HepG2 (cell line): ENCODE measurements around the gene PLCB4. TPM values are rescaled to one million over a fixed set of nuclear protein-coding genes. Genes with fewer than 3 reads are reported as not detected.
A peak's percentile ranks its signal among the peaks of the same experiment; 100 is the strongest.

ENCODE experiments used
- ATAC-seq: fragments of 200-7000 bp; cut with Tn5 transposase; 3 replicates; pipeline ENCODE4 v1.9.1; 2020; ENCODE audit warnings: mild to moderate bottlenecking, moderate library complexity
- BruUV-seq: library from RNA; stranded (reverse); fragments of 400-500 nt; replicated peaks from 2 replicates; lab custom pipeline; 2021; lab: Mats Ljungman, UMichigan
- CTCF ChIA-PET: fragments of 300-600 bp; formaldehyde crosslinking; extraction: SDS; loops from one replicate; lab custom pipeline; 2021; ENCODE audit warnings: low total read pairs, inconsistent platforms, low intra/inter-chr PET ratio; lab: Yijun Ruan, JAX
- POLR2A ChIA-PET: fragments of 350-600 bp; sonication (Branson Sonifier 250); formaldehyde crosslinking; loops from one replicate; lab custom pipeline; 2020; ENCODE audit warnings: antibody characterized with exemption, inconsistent platforms; lab: Yijun Ruan, JAX
- DNase-seq: peaks from one replicate; pipeline ENCODE4 v3.0.0-alpha.2; 2015; ENCODE audit warnings: low spot score
- FAIRE-seq: peaks from 3 replicates; lab custom pipeline; 2011; peaks lifted over from hg19 to GRCh38; lab: Jason Lieb, UNC
- H2AFZ ChIP-seq: one replicate; pipeline ENCODE4 v1.6.1; 2011; ENCODE audit warnings: low read length, inconsistent platforms
- H3K27ac ChIP-seq: fragments of 300-600 bp; 3 replicates; pipeline ENCODE4 v1.8.0; 2011; ENCODE audit warnings: mixed run types, mild to moderate bottlenecking, mixed read lengths, low read length, inconsistent platforms; ENCODE audit not compliant: insufficient read depth; ENCODE audit errors: extremely low read length
- H3K27me3 ChIP-seq, 2 experiments: fragments of 200-600 bp in 1 of 2; 2 replicates in 1 of 2; 3 replicates in 1 of 2; pipeline versions ENCODE4 v1.6.0 to v1.8.0; 2011; ENCODE audit warnings: low read length in 2 of 2, mild to moderate bottlenecking in 2 of 2, moderate library complexity in 2 of 2, inconsistent platforms in 1 of 2; ENCODE audit not compliant: insufficient read depth in 2 of 2, control insufficient read depth in 1 of 2
- H3K36me3 ChIP-seq, 2 experiments: fragments of 200-600 bp in 1 of 2; replicated peaks in 1 of 2; 2 replicates in 1 of 2; 3 replicates in 1 of 2; pipeline versions ENCODE4 v1.5.1 to v1.8.0; 2011; ENCODE audit warnings: low read length in 2 of 2, inconsistent platforms in 1 of 2; ENCODE audit not compliant: insufficient read depth in 2 of 2, control insufficient read depth in 1 of 2
- H3K4me1 ChIP-seq: 2 replicates; pipeline ENCODE4 v1.5.1; 2012; ENCODE audit warnings: low read length, inconsistent platforms; ENCODE audit not compliant: insufficient read depth
- H3K4me2 ChIP-seq: 2 replicates; pipeline ENCODE4 v1.6.0; 2011; ENCODE audit warnings: low read depth, low read length, inconsistent platforms
- H3K4me3 ChIP-seq, 3 experiments: fragments of 200-600 bp in 1 of 3; sonication (generic), shearing (Covaris generic) in 1 of 3; replicated peaks in 1 of 3; 2 replicates each; pipeline ENCODE4 v1.5.1; 2011 to 2016; ENCODE audit warnings: low read length in 3 of 3, inconsistent platforms in 2 of 3, low read depth in 2 of 3, mild to moderate bottlenecking in 2 of 3, control low read depth in 1 of 3, mixed read lengths in 1 of 3; ENCODE audit not compliant: insufficient read depth in 1 of 3
- H3K79me2 ChIP-seq: one replicate; pipeline ENCODE4 v1.6.1; 2011; ENCODE audit warnings: low read length, inconsistent platforms; ENCODE audit not compliant: insufficient read depth
- H3K9ac ChIP-seq: 2 replicates; pipeline ENCODE4 v1.6.0; 2011; ENCODE audit warnings: mild to moderate bottlenecking, low read depth, low read length, inconsistent platforms; ENCODE audit not compliant: insufficient read depth
- H3K9me3 ChIP-seq: 2 replicates; pipeline ENCODE4 v1.5.1; 2012; ENCODE audit warnings: mild to moderate bottlenecking, low read length
- H4K20me1 ChIP-seq: 2 replicates; pipeline ENCODE4 v1.6.0; 2011; ENCODE audit warnings: inconsistent platforms, mild to moderate bottlenecking, low read length, moderate library complexity; ENCODE audit not compliant: insufficient read depth
- CENPT ChIP-seq: sonication (generic); formaldehyde crosslinking; IDR thresholded peaks from 2 replicates; pipeline ENCODE4 v1.8.0; 2022; ENCODE audit warnings: low read depth, mild to moderate bottlenecking, moderate library complexity, missing genetic modification reagents
- CTCF ChIP-seq: sonication (generic); formaldehyde crosslinking; IDR thresholded peaks from 2 replicates; pipeline ENCODE4 v1.5.0; 2020; ENCODE audit warnings: mild to moderate bottlenecking, missing genetic modification reagents, moderate library complexity
- HCFC1 ChIP-seq: fragments of 150-350 bp; IDR thresholded peaks from 2 replicates; pipeline ENCODE4 v1.6.1; 2014; ENCODE audit warnings: low read depth, low read length
- KAT2B ChIP-seq: fragments of 150-350 bp; IDR thresholded peaks from 2 replicates; pipeline ENCODE4 v1.6.1; 2014; ENCODE audit warnings: low read depth, low read length, borderline replicate concordance
- MLX ChIP-seq: IDR thresholded peaks from 2 replicates; pipeline ENCODE4 v1.6.1; 2016
- NFATC3 ChIP-seq: sonication (generic); formaldehyde crosslinking; IDR thresholded peaks from 2 replicates; pipeline ENCODE4 v1.5.1; 2020; ENCODE audit warnings: mild to moderate bottlenecking, missing genetic modification reagents
- PHF8 ChIP-seq: sonication (generic); formaldehyde crosslinking; IDR thresholded peaks from 2 replicates; pipeline ENCODE4 v1.5.0; 2020; ENCODE audit warnings: missing genetic modification reagents
- STAG1 ChIP-seq: sonication (generic); formaldehyde crosslinking; IDR thresholded peaks from 2 replicates; pipeline ENCODE4 v1.4.0; 2020; ENCODE audit warnings: missing genetic modification reagents
- SUZ12 ChIP-seq: fragments of 150-350 bp; IDR thresholded peaks from 2 replicates; pipeline ENCODE4 v1.6.1; 2014; ENCODE audit warnings: low read depth, low read length
- TERF1 ChIP-seq: sonication (generic); formaldehyde crosslinking; IDR thresholded peaks from 2 replicates; pipeline ENCODE4 v1.8.0; 2022; ENCODE audit warnings: mild to moderate bottlenecking, missing genetic modification reagents, moderate library complexity
- ZNF484 ChIP-seq: sonication (generic); formaldehyde crosslinking; IDR thresholded peaks from 2 replicates; pipeline ENCODE4 v1.5.1; 2020; ENCODE audit warnings: mild to moderate bottlenecking, low read depth, missing genetic modification reagents, borderline replicate concordance
- ZNF512B ChIP-seq: sonication (generic); formaldehyde crosslinking; IDR thresholded peaks from 2 replicates; pipeline ENCODE4 v1.5.1; 2020; ENCODE audit warnings: missing genetic modification reagents, mild to moderate bottlenecking, borderline replicate concordance
- ZSCAN21 ChIP-seq: sonication (generic); formaldehyde crosslinking; IDR thresholded peaks from 2 replicates; pipeline ENCODE4 v1.8.0; 2022; ENCODE audit warnings: mild to moderate bottlenecking, missing genetic modification reagents, moderate library complexity, borderline replicate concordance
- WGBS: methylation state at CpG from one replicate; pipeline ENCODE4 v1.1.6; 2017; ENCODE audit warnings: low lambda C conversion rate; 5-methylcytosine and 5-hydroxymethylcytosine counted together
- in situ Hi-C: cut with HindIII; loops from 2 replicates; pipeline ENCODE4 v1.10.0; 2017; ENCODE audit warnings: low pct_unique_long_range_greater_than_20kb; ENCODE audit not compliant: extremely low pct_ligation_motif_present
- intact Hi-C: fragments of 100-400 bp; cut with micrococcal nuclease; formaldehyde crosslinking; loops from one replicate; pipeline ENCODE4 v1.10.0; 2022; ENCODE audit not compliant: unreplicated experiment
- polyA plus RNA-seq, 8 experiments: library from polyadenylated mRNA; depleted of rRNA in 3 of 8; stranded (reverse) in 7 of 8; unstranded in 1 of 8; fragments of >200 nt; fragmentation: Illumina TruSeq in 4 of 8; extraction: Trizol in 4 of 8; gene quantifications; 2 replicates each; pipeline versions ENCODE4 v1.2.1 to v1.2.3, GENCODE V29; 2011 to 2016; ENCODE audit warnings: low read depth in 4 of 8, missing spikeins in 1 of 8, mixed read lengths in 1 of 8; ENCODE audit not compliant: insufficient read depth in 1 of 8
- total RNA-seq, 5 experiments: library from RNA; depleted of rRNA; stranded (reverse); fragments of >200 nt; fragmentation: Illumina TruSeq; extraction: Trizol; gene quantifications; 2 replicates each; pipeline ENCODE4 v1.2.3, GENCODE V29; 2016; ENCODE audit warnings: low read depth in 1 of 5

The PLCB4 gene
- total and polyA plus RNA-seq, 2 of the 13 experiments (the other 11 are each of a cell fraction or from before 2014, with no cell fraction given) = 0.01 TPM; not detected in 1

- Histone ChIP-seq H2AFZ (no peak overlapping the region), H3K27me3 (no peaks in the 10 kb centered on the region), H3K9ac (no peak overlapping the region), H3K36me3 (no peaks in the 10 kb centered on the region), H3K9me3 (no peaks in the 10 kb centered on the region), H3K4me3 (no peak overlapping the region), H3K79me2 (no peaks in the 10 kb centered on the region), H4K20me1 (no peaks in the 10 kb centered on the region), H3K27ac (no peak overlapping the region), H3K4me1 (no peaks in the 10 kb centered on the region), H3K4me2 (no peak overlapping the region)
- WGBS = 1% methylated on average over 1 of the region's 1 CpG
- ATAC-seq (no peak), FAIRE-seq (no peak), DNase-seq (no peak)
- ChIA-PET POLR2A (no interaction called here), CTCF (no interaction called here)
- in situ Hi-C loops (loop anchor here (10.0 kb wide), 1 partner anchor 499 kb away; no protein-coding TSS in a partner anchor), intact Hi-C loops (no loop called here)
- TF ChIP-seq TERF1 (no peak), NFATC3 (CRISPR knock-in tag) (no peak), KAT2B (no peak), CENPT (no peak), PHF8 (no peak), HCFC1 (no peak)
- no TSS peak for BruUV-seq
These were observed 285.0 kb downstream of the PLCB4 start for GRCh38 chr20:9353916-9354276.

- intact Hi-C loops = no loop called here
- in situ Hi-C loops = loop anchor here (10.0 kb wide), 1 partner anchor 500 kb away; no protein-coding TSS in a partner anchor
- ATAC-seq (no peak), FAIRE-seq (no peak), DNase-seq (no peak)
- Histone ChIP-seq H3K4me1 (peaks cover 6% of the 10 kb centered on the region), H3K36me3 (no peaks in the 10 kb centered on the region), H2AFZ (no peak overlapping the region), H3K4me3 (no peak overlapping the region), H3K79me2 (no peaks in the 10 kb centered on the region), H3K4me2 (no peak overlapping the region), H3K9ac (no peak overlapping the region), H4K20me1 (no peaks in the 10 kb centered on the region), H3K9me3 (no peaks in the 10 kb centered on the region), H3K27me3 (peaks cover 0 to 3% of the 10 kb centered on the region in 2 experiments; a peak in 1 of 5 replicates), H3K27ac (no peak overlapping the region)
- POLR2A ChIA-PET = no interaction called here
- WGBS = 37% methylated on average over 2 of the region's 2 CpGs
- CTCF ChIA-PET = no interaction called here
- TF ChIP-seq ZSCAN21 (CRISPR knock-in tag) = no peak
- TF ChIP-seq ZNF512B (CRISPR knock-in tag) = no peak
- no peak for TF ChIP-seq ZNF484 (CRISPR knock-in tag)
- peak; percentile 26; the same call in 1 of the 2 replicates for TF ChIP-seq STAG1 (CRISPR knock-in tag)
- no peak for TF ChIP-seq SUZ12
- peak; percentile 32; the same call in 1 of the 2 replicates for TF ChIP-seq CTCF (CRISPR knock-in tag)
- TF ChIP-seq MLX = no peak
- no TSS peak for BruUV-seq
These were observed 285.7 kb downstream of the PLCB4 start for GRCh38 chr20:9354579-9354978.
